B cell (primary cell): ENCODE measurements around the gene IKZF1.

ENCODE experiments used
- CTCF ChIP-seq: fragments of 200-600 bp; IDR thresholded peaks from one replicate; pipeline ENCODE4 v1.8.0; 2022; ENCODE audit warnings: antibody characterized with exemption, mild to moderate bottlenecking
- EZH2 ChIP-seq: IDR thresholded peaks from 2 replicates; pipeline ENCODE4 v1.6.1; 2012; ENCODE audit warnings: borderline replicate concordance, low read depth, mild to moderate bottlenecking, moderate library complexity, low read length; ENCODE audit not compliant: insufficient read depth, poor library complexity, severe bottlenecking

GRCh38 chr7:50335795-50336754 is 31.6 kb downstream of the IKZF1 start:
- no peak for TF ChIP-seq CTCF
- TF ChIP-seq EZH2 = no peak
